ENCODE data around the gene SETD1B. TPM values are rescaled to one million over a fixed set of nuclear protein-coding genes. Genes with fewer than 3 reads are reported as not detected.
"Not testable (repeated sequence)": the region's sequence is repeated elsewhere in the genome, so short reads cannot be mapped to it uniquely, and the experiment has no call there.

The SETD1B gene
- total and polyA plus RNA-seq, 2 experiments from 2014 or later: 2.4 to 15.1 TPM

GRCh38 chr12:121860257-121860656 lies 56.4 kb downstream of the SETD1B start:
- H3K27ac ChIP-seq: no peak overlapping the region
- no peak for TF ChIP-seq CTCF (IDR thresholded peaks at IDR 0.05; ENCODE audit: low read depth, low read length)
- DNase-seq (ENCODE audit: low read depth in 1 of 2, low spot score in 1 of 2): no peak
- H3K27me3 ChIP-seq: no peaks in the 10 kb centered on the region
- peaks cover 9% of the 10 kb centered on the region for H3K4me1 ChIP-seq (ENCODE audit: low read depth)
- H3K9me3 ChIP-seq (ENCODE audit: low read depth): no peaks in the 10 kb centered on the region
- H3K4me3 ChIP-seq: no peak overlapping the region
- H3K36me3 ChIP-seq: no peaks in the 10 kb centered on the region

- not testable (repeated sequence) for H3K4me3 ChIP-seq; H3K36me3 ChIP-seq; H3K4me1 ChIP-seq (ENCODE audit: low read depth); H3K9me3 ChIP-seq (ENCODE audit: low read depth); DNase-seq (ENCODE audit: low read depth in 1 of 2, low spot score in 1 of 2); H3K27me3 ChIP-seq; H3K27ac ChIP-seq
Measured at GRCh38 chr12:121860699-121861098, 56.9 kb downstream of the SETD1B start.

DNA sequence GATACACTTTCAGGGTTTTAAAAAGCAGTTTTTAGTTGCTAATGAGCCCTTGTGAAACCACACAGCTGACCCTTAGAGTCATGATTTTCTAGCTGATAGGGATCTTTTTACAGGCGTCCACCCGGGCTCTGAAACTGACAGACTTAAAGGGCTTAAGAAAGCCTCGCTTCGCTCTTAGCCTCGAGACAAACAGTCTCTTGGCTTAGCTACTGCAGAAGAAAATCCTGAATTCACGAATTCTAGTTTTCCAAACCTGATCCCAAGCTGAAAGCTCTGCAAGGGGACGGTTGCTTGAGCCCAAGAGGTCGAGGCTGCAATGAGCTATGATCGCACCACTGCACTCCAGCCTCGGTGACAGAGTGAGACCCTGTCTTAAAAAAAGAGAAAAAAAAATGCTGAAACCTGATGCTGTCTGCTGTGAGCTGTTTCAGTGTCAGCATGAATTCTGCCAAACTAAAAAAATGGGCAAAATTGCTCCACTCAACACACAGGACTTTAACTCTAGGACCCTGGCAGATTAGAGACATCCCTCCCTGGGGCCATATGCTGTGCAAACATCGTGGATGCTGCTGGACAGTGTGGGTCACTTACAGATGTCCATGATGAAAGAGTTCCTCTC lies 57.9 kb downstream of the SETD1B start:
- Histone ChIP-seq H3K4me3 (no peak overlapping the region), H3K27me3 (no peaks in the 10 kb centered on the region), H3K27ac (peak overlapping the region; percentile 60), H3K9me3 (ENCODE audit: low read depth) (no peaks in the 10 kb centered on the region), H3K4me1 (ENCODE audit: low read depth) (peaks cover 9% of the 10 kb centered on the region), H3K36me3 (no peaks in the 10 kb centered on the region)
- peak in 1 of 2 donors; percentile 16 for DNase-seq (ENCODE audit: low read depth in 1 of 2, low spot score in 1 of 2)
- TF ChIP-seq CTCF (IDR thresholded peaks at IDR 0.05; ENCODE audit: low read depth, low read length): no peak

DNA sequence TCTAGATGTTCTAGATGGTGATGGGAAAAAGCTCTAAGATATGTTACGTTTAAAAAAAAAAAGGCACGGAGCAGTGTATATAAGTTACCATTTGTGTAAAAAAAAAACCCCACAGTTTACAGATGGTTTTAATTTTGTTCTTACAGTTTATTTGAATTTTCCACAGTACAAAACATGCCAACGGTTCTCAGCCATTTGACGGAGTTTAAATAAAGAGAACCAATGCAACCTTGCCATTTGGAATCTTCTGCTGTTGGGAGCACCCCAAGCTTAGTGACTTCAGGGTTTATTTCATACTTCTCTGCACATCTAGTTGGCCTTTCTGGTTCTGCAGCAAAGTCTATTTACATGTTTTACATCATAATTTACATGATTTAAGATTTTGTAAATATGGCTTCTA lies 62.5 kb downstream of the SETD1B start:
- TF ChIP-seq CTCF (IDR thresholded peaks at IDR 0.05; ENCODE audit: low read depth, low read length): no peak

DNA sequence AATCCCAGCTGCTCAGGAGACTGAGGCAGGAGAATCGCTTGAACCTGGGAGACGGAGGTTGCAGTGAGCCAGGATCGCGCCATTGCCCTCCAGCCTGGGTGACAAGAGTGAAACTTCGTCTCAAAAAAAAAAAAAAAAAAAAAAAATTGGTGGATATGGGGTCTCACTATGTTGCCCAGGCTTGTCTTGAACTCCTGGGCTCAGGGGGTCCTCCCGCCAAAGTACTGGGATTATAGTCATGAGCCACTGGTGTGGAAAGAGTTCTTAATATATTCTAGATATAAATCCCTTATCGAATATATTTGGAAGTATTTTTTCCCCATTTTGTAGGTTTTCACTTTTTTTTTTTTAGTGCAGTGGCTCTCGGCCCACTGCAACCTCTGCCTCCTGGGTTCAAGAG lies 65.4 kb downstream of the SETD1B start:
- not testable (repeated sequence) for H3K4me1 ChIP-seq (ENCODE audit: low read depth); H3K4me3 ChIP-seq; H3K36me3 ChIP-seq; H3K9me3 ChIP-seq (ENCODE audit: low read depth); H3K27ac ChIP-seq; DNase-seq (ENCODE audit: low read depth in 1 of 2, low spot score in 1 of 2); H3K27me3 ChIP-seq

More for the DNA sequence above, 62.5 kb downstream of the SETD1B start:
- no peak for DNase-seq (ENCODE audit: low read depth in 1 of 2, low spot score in 1 of 2)
- H3K4me1 ChIP-seq (ENCODE audit: low read depth): peaks cover 8% of the 10 kb centered on the region
- no peaks in the 10 kb centered on the region for H3K36me3 ChIP-seq
- H3K27me3 ChIP-seq: no peaks in the 10 kb centered on the region
- no peak overlapping the region for H3K27ac ChIP-seq
- no peaks in the 10 kb centered on the region for H3K9me3 ChIP-seq (ENCODE audit: low read depth)
- no peak overlapping the region for H3K4me3 ChIP-seq

- no peak for DNase-seq (ENCODE audit: low read depth in 1 of 2, low spot score in 1 of 2)
- H3K4me3 ChIP-seq: no peak overlapping the region
- no peak for TF ChIP-seq CTCF (IDR thresholded peaks at IDR 0.05; ENCODE audit: low read depth, low read length)
- no peak overlapping the region for H3K27ac ChIP-seq
- no peaks in the 10 kb centered on the region for H3K9me3 ChIP-seq (ENCODE audit: low read depth)
- H3K27me3 ChIP-seq: no peaks in the 10 kb centered on the region
- no peaks in the 10 kb centered on the region for H3K4me1 ChIP-seq (ENCODE audit: low read depth)
- no peaks in the 10 kb centered on the region for H3K36me3 ChIP-seq
Measured at GRCh38 chr12:121871467-121871866, 67.7 kb downstream of the SETD1B start.
